Endothelial cell of umbilical vein (primary cell): ENCODE measurements around the gene KCNE1. TPM values are rescaled to one million over a fixed set of nuclear protein-coding genes. Genes with fewer than 3 reads are reported as not detected.

Experiments used
- BruUV-seq: library from RNA; stranded (reverse); fragments of 400-500 nt; replicated peaks from 2 replicates; lab custom pipeline; 2021; lab: Mats Ljungman, UMichigan
- CTCF ChIA-PET: fragments of 300-600, 350-600 bp; sonication (Branson Sonifier 250); formaldehyde crosslinking; loops from one replicate; lab custom pipeline; 2021; ENCODE audit warnings: antibody characterized with exemption, inconsistent platforms; lab: Charles Lee
- POLR2A ChIA-PET: fragments of 300-600, 350-600 bp; sonication (Branson Sonifier 250); formaldehyde crosslinking; loops from one replicate; lab custom pipeline; 2021; ENCODE audit warnings: antibody characterized with exemption, inconsistent platforms; lab: Charles Lee
- DNase-seq: peaks from one replicate; pipeline ENCODE4 v3.0.0-alpha.2; 2011; ENCODE audit warnings: low read depth, low spot score
- FAIRE-seq: peaks from 2 replicates; lab custom pipeline; 2011; peaks lifted over from hg19 to GRCh38; lab: Jason Lieb, UNC
- H2AFZ ChIP-seq: 2 replicates; pipeline ENCODE4 v1.6.0; 2012; ENCODE audit warnings: low read depth, low read length, control low read depth, inconsistent platforms
- H3K27ac ChIP-seq: 2 replicates; pipeline ENCODE4 v1.5.1; 2011; ENCODE audit warnings: low read depth, mild to moderate bottlenecking, control low read depth, low read length, moderate library complexity; ENCODE audit not compliant: insufficient read depth
- H3K27me3 ChIP-seq, 2 experiments: 2 replicates each; pipeline versions ENCODE4 v1.6.0 to v1.6.1; 2011; ENCODE audit warnings: low read length in 2 of 2, mixed read lengths in 1 of 2; ENCODE audit not compliant: control insufficient read depth in 2 of 2, insufficient read depth in 2 of 2
- H3K36me3 ChIP-seq, 2 experiments: 2 replicates in 1 of 2; 3 replicates in 1 of 2; pipeline ENCODE4 v1.5.1; 2011; ENCODE audit warnings: low read length in 2 of 2, mild to moderate bottlenecking in 1 of 2, moderate library complexity in 1 of 2; ENCODE audit not compliant: control insufficient read depth in 2 of 2, insufficient read depth in 2 of 2; ENCODE audit errors: extremely low read depth in 1 of 2
- H3K4me1 ChIP-seq: 3 replicates; pipeline ENCODE4 v1.5.1; 2011; ENCODE audit warnings: mild to moderate bottlenecking, low read length; ENCODE audit not compliant: control insufficient read depth, insufficient read depth; ENCODE audit errors: extremely low read depth
- H3K4me2 ChIP-seq: 2 replicates; pipeline ENCODE4 v1.6.1; 2011; ENCODE audit warnings: low read length, control low read depth, mixed read lengths; ENCODE audit not compliant: insufficient read depth
- H3K4me3 ChIP-seq, 3 experiments: fragments of 200-600 bp in 1 of 3; sonication (generic), shearing (Covaris generic) in 1 of 3; replicated peaks in 1 of 3; 2 replicates each; pipeline ENCODE4 v1.5.1; 2011 to 2016; ENCODE audit warnings: control low read depth in 3 of 3, low read length in 3 of 3, mild to moderate bottlenecking in 2 of 3, inconsistent platforms in 1 of 3, low read depth in 1 of 3, moderate library complexity in 1 of 3; ENCODE audit not compliant: insufficient read depth in 1 of 3
- H3K79me2 ChIP-seq: 2 replicates; pipeline ENCODE4 v1.6.0; 2012; ENCODE audit warnings: low read length, inconsistent platforms; ENCODE audit not compliant: control insufficient read depth, insufficient read depth
- H3K9ac ChIP-seq: replicated peaks from 2 replicates; pipeline ENCODE3; 2011; ENCODE audit warnings: low read length, control low read depth; ENCODE audit not compliant: insufficient read depth; ENCODE audit errors: extremely low read depth
- H3K9me1 ChIP-seq: replicated peaks from 3 replicates; pipeline ENCODE4 v1.6.0; 2011; ENCODE audit warnings: mild to moderate bottlenecking, low read length; ENCODE audit not compliant: control insufficient read depth, insufficient read depth; ENCODE audit errors: extremely low read depth
- H3K9me3 ChIP-seq: replicated peaks from 2 replicates; pipeline ENCODE4 v1.5.1; 2012; ENCODE audit warnings: low read length, inconsistent platforms; ENCODE audit not compliant: control insufficient read depth, insufficient read depth
- H4K20me1 ChIP-seq: replicated peaks from 2 replicates; pipeline ENCODE3; 2011; ENCODE audit warnings: mild to moderate bottlenecking, low read length; ENCODE audit not compliant: control insufficient read depth, insufficient read depth; ENCODE audit errors: extremely low read depth
- CTCF ChIP-seq, 2 donors: IDR thresholded peaks; 1 replicate in 1 of 2; 2 replicates in 1 of 2; pipeline ENCODE4 v1.5.1; 2011; ENCODE audit warnings: low read length in 2 of 2, mild to moderate bottlenecking in 2 of 2, moderate library complexity in 2 of 2, control low read depth in 1 of 2, inconsistent platforms in 1 of 2, low read depth in 1 of 2; ENCODE audit not compliant: insufficient read depth in 1 of 2; ENCODE audit errors: extremely low read depth in 1 of 2
- EZH2 ChIP-seq: IDR thresholded peaks from 2 replicates; pipeline ENCODE4 v1.6.1; 2012; ENCODE audit warnings: borderline replicate concordance, low read depth, mild to moderate bottlenecking, moderate library complexity, low read length, inconsistent platforms; ENCODE audit not compliant: severe bottlenecking
- FOS ChIP-seq: IDR thresholded peaks from 2 replicates; pipeline ENCODE4 v1.6.1; 2011; ENCODE audit warnings: mild to moderate bottlenecking, low read length, moderate library complexity, borderline replicate concordance; ENCODE audit not compliant: insufficient read depth
- GATA2 ChIP-seq: IDR thresholded peaks from 2 replicates; pipeline ENCODE4 v1.7.0; 2011; ENCODE audit warnings: low read depth, mild to moderate bottlenecking, moderate library complexity, mixed read lengths, low read length; ENCODE audit not compliant: insufficient read length, insufficient read depth
- JUN ChIP-seq: IDR thresholded peaks from 2 replicates; pipeline ENCODE4 v1.6.1; 2011; ENCODE audit warnings: borderline replicate concordance, low read depth; ENCODE audit not compliant: insufficient read length, insufficient read depth
- MAX ChIP-seq: IDR thresholded peaks from 2 replicates; pipeline ENCODE4 v1.6.1; 2011; ENCODE audit not compliant: insufficient read depth, insufficient read length
- MYC ChIP-seq: IDR thresholded peaks from one replicate; pipeline ENCODE4 v1.6.1; 2011; ENCODE audit warnings: mild to moderate bottlenecking, low read depth, low read length
- POLR2A ChIP-seq: IDR thresholded peaks from 2 replicates; pipeline ENCODE4 v1.6.1; 2012; ENCODE audit warnings: low read depth, mild to moderate bottlenecking, control low read depth, low read length
- POLR2AphosphoS5 ChIP-seq: IDR thresholded peaks from 2 replicates; pipeline ENCODE4 v1.6.1; 2012; ENCODE audit warnings: low read depth, mild to moderate bottlenecking, control low read depth, low read length, moderate library complexity; ENCODE audit not compliant: insufficient read depth
- dilution Hi-C: fragments of 300-500 bp; cut with MboI; formaldehyde crosslinking; loops from one replicate; pipeline ENCODE4 v1.15.0; 2019; ENCODE audit warnings: low sequenced_read_pairs; ENCODE audit not compliant: extremely low pct_ligation_motif_present
- intact Hi-C: fragments of 100-400 bp; cut with micrococcal nuclease; formaldehyde crosslinking; loops from one replicate; pipeline ENCODE4 v1.10.0; 2022
- polyA plus RNA-seq, 4 experiments: library from polyadenylated mRNA; depleted of rRNA in 3 of 4; stranded (reverse) in 3 of 4; unstranded in 1 of 4; fragments of >200 nt; gene quantifications; 2 replicates each; pipeline versions ENCODE4 v1.2.1 to v1.2.3, GENCODE V29; 2011 to 2012; ENCODE audit warnings: missing spikeins in 1 of 4
- total RNA-seq: library from RNA; stranded (reverse); gene quantifications from 2 replicates; pipeline ENCODE4 v1.2.3, GENCODE V29; 2021

KCNE1 gene
- total and polyA plus RNA-seq, 2 donors (not counting 3 experiments of a cell fraction or from before 2014, with no cell fraction given): 0.10 to 0.38 TPM

GRCh38 chr21:34536311-34536710 lies 24.3 kb upstream of the KCNE1 start:
- H3K27me3 ChIP-seq: no peaks in the 10 kb centered on the region
- dilution Hi-C loops (no loop called here), intact Hi-C loops (no loop called here)
- H4K20me1 ChIP-seq: no peaks in the 10 kb centered on the region
- FAIRE-seq: no peak
- no peaks in the 10 kb centered on the region for H3K9me3 ChIP-seq
- H3K9me1 ChIP-seq: no peaks in the 10 kb centered on the region
- H3K4me1 ChIP-seq: no peaks in the 10 kb centered on the region
- no peak for TF ChIP-seq GATA2
- no peak for TF ChIP-seq POLR2A
- TF ChIP-seq EZH2: no peak
- TF ChIP-seq MAX: no peak
- TF ChIP-seq FOS: no peak
- TF ChIP-seq CTCF (IDR thresholded peaks at IDR 0.05; ENCODE audit: extremely low read depth in 1 of 2, insufficient read depth in 1 of 2, low read depth in 1 of 2, low read length in 2 of 2): no peak
- no peak for TF ChIP-seq MYC
- no peak for TF ChIP-seq JUN
- TF ChIP-seq POLR2AphosphoS5: no peak
- no peak overlapping the region for H3K27ac ChIP-seq
- BruUV-seq: no TSS peak
- H3K36me3 ChIP-seq: no peaks in the 10 kb centered on the region
- H3K4me2 ChIP-seq: no peak overlapping the region
- CTCF ChIA-PET: no interaction called here
- DNase-seq: no peak
- no peak overlapping the region for H3K9ac ChIP-seq
- H2AFZ ChIP-seq: no peak overlapping the region
- no peak overlapping the region for H3K4me3 ChIP-seq
- H3K79me2 ChIP-seq: no peaks in the 10 kb centered on the region
- POLR2A ChIA-PET: no interaction called here
